Endothelial cell of umbilical vein (primary cell): Measurements from ENCODE around the gene RSRC1. TPM values are rescaled to one million over a fixed set of nuclear protein-coding genes. Genes with fewer than 3 reads are reported as not detected.

Experiments
- BruUV-seq: library from RNA; stranded (reverse); fragments of 400-500 nt; replicated peaks from 2 replicates; lab custom pipeline; 2021; lab: Mats Ljungman, UMichigan
- CTCF ChIA-PET: fragments of 300-600, 350-600 bp; sonication (Branson Sonifier 250); formaldehyde crosslinking; loops from one replicate; lab custom pipeline; 2021; ENCODE audit warnings: antibody characterized with exemption, inconsistent platforms; lab: Charles Lee
- POLR2A ChIA-PET: fragments of 300-600, 350-600 bp; sonication (Branson Sonifier 250); formaldehyde crosslinking; loops from one replicate; lab custom pipeline; 2021; ENCODE audit warnings: antibody characterized with exemption, inconsistent platforms; lab: Charles Lee
- DNase-seq: peaks from one replicate; pipeline ENCODE4 v3.0.0-alpha.2; 2011; ENCODE audit warnings: low read depth, low spot score
- FAIRE-seq: peaks from 2 replicates; lab custom pipeline; 2011; peaks lifted over from hg19 to GRCh38; lab: Jason Lieb, UNC
- H2AFZ ChIP-seq: 2 replicates; pipeline ENCODE4 v1.6.0; 2012; ENCODE audit warnings: low read depth, low read length, control low read depth, inconsistent platforms
- H3K27ac ChIP-seq: 2 replicates; pipeline ENCODE4 v1.5.1; 2011; ENCODE audit warnings: low read depth, mild to moderate bottlenecking, control low read depth, low read length, moderate library complexity; ENCODE audit not compliant: insufficient read depth
- H3K27me3 ChIP-seq, 2 experiments: 2 replicates each; pipeline versions ENCODE4 v1.6.0 to v1.6.1; 2011; ENCODE audit warnings: low read length in 2 of 2, mixed read lengths in 1 of 2; ENCODE audit not compliant: control insufficient read depth in 2 of 2, insufficient read depth in 2 of 2
- H3K36me3 ChIP-seq, 2 experiments: 2 replicates in 1 of 2; 3 replicates in 1 of 2; pipeline ENCODE4 v1.5.1; 2011; ENCODE audit warnings: low read length in 2 of 2, mild to moderate bottlenecking in 1 of 2, moderate library complexity in 1 of 2; ENCODE audit not compliant: control insufficient read depth in 2 of 2, insufficient read depth in 2 of 2; ENCODE audit errors: extremely low read depth in 1 of 2
- H3K4me1 ChIP-seq: 3 replicates; pipeline ENCODE4 v1.5.1; 2011; ENCODE audit warnings: mild to moderate bottlenecking, low read length; ENCODE audit not compliant: control insufficient read depth, insufficient read depth; ENCODE audit errors: extremely low read depth
- H3K4me2 ChIP-seq: 2 replicates; pipeline ENCODE4 v1.6.1; 2011; ENCODE audit warnings: low read length, control low read depth, mixed read lengths; ENCODE audit not compliant: insufficient read depth
- H3K4me3 ChIP-seq, 3 experiments: fragments of 200-600 bp in 1 of 3; sonication (generic), shearing (Covaris generic) in 1 of 3; replicated peaks in 1 of 3; 2 replicates each; pipeline ENCODE4 v1.5.1; 2011 to 2016; ENCODE audit warnings: control low read depth in 3 of 3, low read length in 3 of 3, mild to moderate bottlenecking in 2 of 3, inconsistent platforms in 1 of 3, low read depth in 1 of 3, moderate library complexity in 1 of 3; ENCODE audit not compliant: insufficient read depth in 1 of 3
- H3K79me2 ChIP-seq: 2 replicates; pipeline ENCODE4 v1.6.0; 2012; ENCODE audit warnings: low read length, inconsistent platforms; ENCODE audit not compliant: control insufficient read depth, insufficient read depth
- H3K9ac ChIP-seq: replicated peaks from 2 replicates; pipeline ENCODE3; 2011; ENCODE audit warnings: low read length, control low read depth; ENCODE audit not compliant: insufficient read depth; ENCODE audit errors: extremely low read depth
- H3K9me1 ChIP-seq: replicated peaks from 3 replicates; pipeline ENCODE4 v1.6.0; 2011; ENCODE audit warnings: mild to moderate bottlenecking, low read length; ENCODE audit not compliant: control insufficient read depth, insufficient read depth; ENCODE audit errors: extremely low read depth
- H3K9me3 ChIP-seq: replicated peaks from 2 replicates; pipeline ENCODE4 v1.5.1; 2012; ENCODE audit warnings: low read length, inconsistent platforms; ENCODE audit not compliant: control insufficient read depth, insufficient read depth
- H4K20me1 ChIP-seq: replicated peaks from 2 replicates; pipeline ENCODE3; 2011; ENCODE audit warnings: mild to moderate bottlenecking, low read length; ENCODE audit not compliant: control insufficient read depth, insufficient read depth; ENCODE audit errors: extremely low read depth
- CTCF ChIP-seq, 2 donors: IDR thresholded peaks; 1 replicate in 1 of 2; 2 replicates in 1 of 2; pipeline ENCODE4 v1.5.1; 2011; ENCODE audit warnings: low read length in 2 of 2, mild to moderate bottlenecking in 2 of 2, moderate library complexity in 2 of 2, control low read depth in 1 of 2, inconsistent platforms in 1 of 2, low read depth in 1 of 2; ENCODE audit not compliant: insufficient read depth in 1 of 2; ENCODE audit errors: extremely low read depth in 1 of 2
- EZH2 ChIP-seq: IDR thresholded peaks from 2 replicates; pipeline ENCODE4 v1.6.1; 2012; ENCODE audit warnings: borderline replicate concordance, low read depth, mild to moderate bottlenecking, moderate library complexity, low read length, inconsistent platforms; ENCODE audit not compliant: severe bottlenecking
- FOS ChIP-seq: IDR thresholded peaks from 2 replicates; pipeline ENCODE4 v1.6.1; 2011; ENCODE audit warnings: mild to moderate bottlenecking, low read length, moderate library complexity, borderline replicate concordance; ENCODE audit not compliant: insufficient read depth
- GATA2 ChIP-seq: IDR thresholded peaks from 2 replicates; pipeline ENCODE4 v1.7.0; 2011; ENCODE audit warnings: low read depth, mild to moderate bottlenecking, moderate library complexity, mixed read lengths, low read length; ENCODE audit not compliant: insufficient read length, insufficient read depth
- JUN ChIP-seq: IDR thresholded peaks from 2 replicates; pipeline ENCODE4 v1.6.1; 2011; ENCODE audit warnings: borderline replicate concordance, low read depth; ENCODE audit not compliant: insufficient read length, insufficient read depth
- MAX ChIP-seq: IDR thresholded peaks from 2 replicates; pipeline ENCODE4 v1.6.1; 2011; ENCODE audit not compliant: insufficient read depth, insufficient read length
- MYC ChIP-seq: IDR thresholded peaks from one replicate; pipeline ENCODE4 v1.6.1; 2011; ENCODE audit warnings: mild to moderate bottlenecking, low read depth, low read length
- POLR2A ChIP-seq: IDR thresholded peaks from 2 replicates; pipeline ENCODE4 v1.6.1; 2012; ENCODE audit warnings: low read depth, mild to moderate bottlenecking, control low read depth, low read length
- POLR2AphosphoS5 ChIP-seq: IDR thresholded peaks from 2 replicates; pipeline ENCODE4 v1.6.1; 2012; ENCODE audit warnings: low read depth, mild to moderate bottlenecking, control low read depth, low read length, moderate library complexity; ENCODE audit not compliant: insufficient read depth
- dilution Hi-C: fragments of 300-500 bp; cut with MboI; formaldehyde crosslinking; loops from one replicate; pipeline ENCODE4 v1.15.0; 2019; ENCODE audit warnings: low sequenced_read_pairs; ENCODE audit not compliant: extremely low pct_ligation_motif_present
- intact Hi-C: fragments of 100-400 bp; cut with micrococcal nuclease; formaldehyde crosslinking; loops from one replicate; pipeline ENCODE4 v1.10.0; 2022
- polyA plus RNA-seq, 4 experiments: library from polyadenylated mRNA; depleted of rRNA in 3 of 4; stranded (reverse) in 3 of 4; unstranded in 1 of 4; fragments of >200 nt; gene quantifications; 2 replicates each; pipeline versions ENCODE4 v1.2.1 to v1.2.3, GENCODE V29; 2011 to 2012; ENCODE audit warnings: missing spikeins in 1 of 4
- total RNA-seq: library from RNA; stranded (reverse); gene quantifications from 2 replicates; pipeline ENCODE4 v1.2.3, GENCODE V29; 2021

Gene RSRC1
- total and polyA plus RNA-seq, 2 donors (not counting 3 experiments of a cell fraction or from before 2014, with no cell fraction given): 1.8 to 25.4 TPM

DNA sequence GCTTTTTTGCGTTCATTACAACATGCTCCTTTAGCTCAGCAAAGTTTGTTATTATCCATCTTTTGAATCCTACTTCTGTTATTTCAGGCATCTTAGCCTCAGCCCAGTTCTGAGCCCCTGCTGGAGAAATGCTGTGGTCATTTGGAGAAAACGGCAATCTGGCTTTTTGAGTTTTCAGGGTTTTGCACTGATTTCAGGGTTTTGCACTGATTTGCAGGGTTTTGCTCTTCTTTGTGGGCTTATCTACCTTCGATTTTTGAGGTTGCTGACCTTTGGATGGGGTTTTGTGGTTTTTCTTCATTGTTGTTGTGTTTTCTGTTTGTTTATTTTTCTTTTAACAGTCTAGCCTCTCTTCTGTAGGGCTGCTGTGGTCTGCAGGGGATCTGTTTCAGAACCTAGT lies 137.4 kb downstream of the RSRC1 start:
- dilution Hi-C loops (no loop called here), intact Hi-C loops (no loop called here)
- Histone ChIP-seq H3K79me2 (no peaks in the 10 kb centered on the region), H3K4me3 (no peak overlapping the region), H3K9ac (no peak overlapping the region), H3K27me3 (no peaks in the 10 kb centered on the region), H2AFZ (no peak overlapping the region), H4K20me1 (no peaks in the 10 kb centered on the region), H3K36me3 (no peaks in the 10 kb centered on the region), H3K9me1 (no peaks in the 10 kb centered on the region), H3K4me2 (no peak overlapping the region), H3K27ac (no peak overlapping the region), H3K4me1 (no peaks in the 10 kb centered on the region), H3K9me3 (no peaks in the 10 kb centered on the region)
- DNase-seq: no peak
- BruUV-seq: no TSS peak
- ChIA-PET POLR2A (no interaction called here), CTCF (no interaction called here)
- TF ChIP-seq POLR2AphosphoS5 (no peak), FOS (no peak), POLR2A (no peak), JUN (no peak), MAX (no peak), GATA2 (no peak), EZH2 (no peak), MYC (no peak), CTCF (IDR thresholded peaks at IDR 0.05; ENCODE audit: extremely low read depth in 1 of 2, insufficient read depth in 1 of 2, low read depth in 1 of 2, low read length in 2 of 2) (no peak)
- no peak for FAIRE-seq
